GM18519 (cell line): ENCODE data around the gene ERGIC1.
"Not testable (repeated sequence)": the region's sequence is repeated elsewhere in the genome, so short reads cannot be mapped to it uniquely, and the experiment has no call there.

ENCODE experiments used
- ATAC-seq: cut with Tn5 transposase; IDR thresholded peaks from one replicate; pipeline ENCODE4 v1.9.1; 2021; ENCODE audit warnings: mild to moderate bottlenecking, moderate library complexity; ENCODE audit not compliant: unreplicated experiment, low FRiP score

Gene ERGIC1

GRCh38 chr5:172800088-172800551 lies 33.9 kb upstream of the ERGIC1 start:
- no peak for ATAC-seq

- no peak for ATAC-seq
Observed at GRCh38 chr5:172801179-172801671, 32.8 kb upstream of the ERGIC1 start.

- no peak for ATAC-seq
Observed at GRCh38 chr5:172802112-172802511, 31.9 kb upstream of the ERGIC1 start.

GRCh38 chr5:172802567-172803176 lies 31.4 kb upstream of the ERGIC1 start:
- ATAC-seq: no peak

- ATAC-seq: no peak
Observed at GRCh38 chr5:172805018-172805683, 28.9 kb upstream of the ERGIC1 start.

- no peak for ATAC-seq
Observed at GRCh38 chr5:172805736-172806255, 28.3 kb upstream of the ERGIC1 start.

- peak; percentile 78 for ATAC-seq
Observed at GRCh38 chr5:172806897-172807672, 27.0 kb upstream of the ERGIC1 start.

- ATAC-seq: no peak
Observed at GRCh38 chr5:172807766-172808311, 26.2 kb upstream of the ERGIC1 start.

GRCh38 chr5:172809774-172810173 lies 24.3 kb upstream of the ERGIC1 start:
- no peak for ATAC-seq

- ATAC-seq: not testable (repeated sequence)
Observed at GRCh38 chr5:172810996-172811395, 23.1 kb upstream of the ERGIC1 start.

GRCh38 chr5:172815631-172816030 lies 18.4 kb upstream of the ERGIC1 start:
- no peak for ATAC-seq

GRCh38 chr5:172816925-172817562 lies 17.0 kb upstream of the ERGIC1 start:
- no peak for ATAC-seq

- no peak for ATAC-seq
Observed at GRCh38 chr5:172817664-172818063, 16.4 kb upstream of the ERGIC1 start.

GRCh38 chr5:172818081-172818480 lies 16.0 kb upstream of the ERGIC1 start:
- no peak for ATAC-seq

- ATAC-seq: no peak
Observed at GRCh38 chr5:172819569-172819968, 14.5 kb upstream of the ERGIC1 start.

GRCh38 chr5:172820046-172820767 lies 13.8 kb upstream of the ERGIC1 start:
- no peak for ATAC-seq

GRCh38 chr5:172821340-172821985 lies 12.6 kb upstream of the ERGIC1 start:
- no peak for ATAC-seq

GRCh38 chr5:172823840-172824362 lies 10.2 kb upstream of the ERGIC1 start:
- ATAC-seq: no peak
